ENCODE measurements around the gene ZFAND6.

- TF ChIP-seq CTCF (IDR thresholded peaks at IDR 0.05) (no peak), POLR2AphosphoS5 (IDR thresholded peaks at IDR 0.05; ENCODE audit: insufficient read depth in 1 of 2, low read depth in 1 of 2) (no peak)
Observed at GRCh38 chr15:80120636-80121035, 61.2 kb downstream of the ZFAND6 start.

Data from vagina (tissue), 2 donors.